Bronchial epithelial cell (primary cell): ENCODE results near the gene TCF20. TPM values are rescaled to one million over a fixed set of nuclear protein-coding genes. Genes with fewer than 3 reads are reported as not detected.

ENCODE experiments used
- DNase-seq: peaks from one replicate; pipeline ENCODE4 v3.0.0-alpha.2; 2010; ENCODE audit warnings: low read depth
- FAIRE-seq: peaks from 2 replicates; lab custom pipeline; 2011; peaks lifted over from hg19 to GRCh38; lab: Jason Lieb, UNC
- H3K27me3 ChIP-seq: 2 replicates; pipeline ENCODE4 v1.5.1; 2011; ENCODE audit warnings: low read length; ENCODE audit not compliant: control insufficient read depth, insufficient read depth
- H3K36me3 ChIP-seq: 2 replicates; pipeline ENCODE4 v1.5.1; 2011; ENCODE audit warnings: low read length; ENCODE audit not compliant: control insufficient read depth, insufficient read depth
- H3K4me3 ChIP-seq: 2 replicates; pipeline ENCODE4 v1.5.1; 2011; ENCODE audit warnings: mild to moderate bottlenecking, low read depth, low read length, control low read depth
- CTCF ChIP-seq: IDR thresholded peaks from 2 replicates; pipeline ENCODE4 v1.5.1; 2011; ENCODE audit warnings: mild to moderate bottlenecking, moderate library complexity, low read length, control low read depth, inconsistent platforms; ENCODE audit not compliant: insufficient read depth, severe bottlenecking
- total RNA-seq: library from RNA; depleted of rRNA; stranded (reverse); fragments of >200 nt; gene quantifications from 2 replicates; pipeline ENCODE4 v1.2.1, GENCODE V29; 2014

Gene TCF20
- total RNA-seq, 1 donor from 2014 or later: 40.8 TPM

GRCh38 chr22:42273855-42274451 lies 3.5 kb upstream of the TCF20 start:
- FAIRE-seq (no peak), DNase-seq (no peak)
- TF ChIP-seq CTCF: no peak
- Histone ChIP-seq H3K27me3 (no peaks in the 10 kb centered on the region), H3K36me3 (no peaks in the 10 kb centered on the region), H3K4me3 (no peak overlapping the region)

- TF ChIP-seq CTCF: no peak
- no peak for DNase-seq
- H3K27me3 ChIP-seq: no peaks in the 10 kb centered on the region
- H3K36me3 ChIP-seq: no peaks in the 10 kb centered on the region
- H3K4me3 ChIP-seq: no peak overlapping the region
- no peak for FAIRE-seq
Measured at GRCh38 chr22:42272431-42272999, 2.1 kb upstream of the TCF20 start.

- no peak for TF ChIP-seq CTCF
- FAIRE-seq: no peak
- Histone ChIP-seq H3K4me3 (no peak overlapping the region), H3K36me3 (no peaks in the 10 kb centered on the region), H3K27me3 (no peaks in the 10 kb centered on the region)
- DNase-seq: no peak
Measured at GRCh38 chr22:42271906-42272305, 1.5 kb upstream of the TCF20 start.

- no peak for DNase-seq
- FAIRE-seq: no peak
- H3K27me3 ChIP-seq: no peaks in the 10 kb centered on the region
Measured at GRCh38 chr22:42271191-42271813, 849 bp upstream of the TCF20 start.

GRCh38 chr22:42270176-42270509 lies 310 bp downstream of the TCF20 start:
- no peak for TF ChIP-seq CTCF
- Histone ChIP-seq H3K4me3 (peak overlapping the region; percentile 90), H3K36me3 (no peaks in the 10 kb centered on the region), H3K27me3 (no peaks in the 10 kb centered on the region)
- no peak for DNase-seq
- FAIRE-seq: no peak

More at GRCh38 chr22:42271191-42271813, 849 bp upstream of the TCF20 start:
- no peak for TF ChIP-seq CTCF
- Histone ChIP-seq H3K4me3 (peak overlapping the region; percentile 90), H3K36me3 (no peaks in the 10 kb centered on the region)
